ENCODE results near the gene PTAFR.

The PTAFR gene

DNA sequence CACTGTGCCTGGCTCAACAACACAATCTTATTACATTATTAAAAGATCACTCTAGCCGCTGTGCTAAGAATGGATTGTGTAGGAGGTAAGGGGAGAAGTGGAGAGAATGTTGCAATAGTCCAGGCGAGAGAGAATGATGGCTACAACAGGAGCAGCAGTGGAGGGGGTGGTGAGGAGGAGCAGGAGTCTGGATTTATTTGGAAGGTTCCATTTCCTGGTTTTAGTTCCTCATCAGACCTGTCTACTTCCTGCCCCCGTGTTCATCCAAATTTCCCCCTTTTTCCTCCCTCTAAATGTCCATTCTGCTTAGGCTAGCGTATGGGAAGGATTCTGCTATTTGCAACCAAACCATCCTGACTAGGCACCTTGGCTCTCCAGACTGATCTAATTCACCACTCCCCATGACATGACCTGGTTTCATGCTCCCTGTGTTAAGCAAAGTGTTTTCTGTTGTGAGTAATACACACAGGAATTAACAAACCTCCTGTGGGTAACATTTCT is 53.0 kb downstream of the PTAFR start:
- no peak overlapping the region for H3K27ac ChIP-seq (ENCODE audit: low read length)
- no peaks in the 10 kb centered on the region for H3K9me3 ChIP-seq (ENCODE audit: control insufficient read depth, low read depth, low read length)
- no peak overlapping the region for H3K4me3 ChIP-seq (ENCODE audit: low read length)

DNA sequence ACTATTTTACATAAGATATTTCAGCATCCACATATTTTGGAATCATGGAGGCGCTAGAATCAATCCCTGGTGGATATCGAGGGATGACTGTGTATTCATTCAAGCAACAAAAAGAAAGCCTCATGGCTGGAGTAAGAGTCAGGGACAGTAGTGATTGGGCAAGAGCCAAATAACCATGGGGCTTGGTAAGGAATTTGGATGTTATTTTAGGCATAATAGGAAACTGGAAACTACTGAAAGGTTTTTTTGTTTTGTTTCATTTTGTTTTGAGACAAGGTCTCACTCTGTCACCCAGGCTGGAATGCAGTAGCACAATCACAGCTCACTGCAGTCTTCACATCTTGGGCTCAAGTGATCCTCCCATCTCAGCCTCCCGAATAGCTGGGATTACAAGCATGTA is 54.3 kb downstream of the PTAFR start:
- Histone ChIP-seq H3K4me3 (ENCODE audit: low read length) (no peak overlapping the region), H3K27ac (ENCODE audit: low read length) (no peak overlapping the region), H3K9me3 (ENCODE audit: control insufficient read depth, low read depth, low read length) (no peaks in the 10 kb centered on the region), H3K36me3 (ENCODE audit: control insufficient read depth, low read depth, low read length) (no peaks in the 10 kb centered on the region), H3K9ac (ENCODE audit: low read length) (no peak overlapping the region), H3K27me3 (ENCODE audit: control insufficient read depth, insufficient read depth, low read length) (no peaks in the 10 kb centered on the region), H3K4me1 (ENCODE audit: control insufficient read depth, low read depth, low read length) (no peaks in the 10 kb centered on the region)

More for the DNA sequence above, 53.0 kb downstream of the PTAFR start:
- Histone ChIP-seq H3K4me1 (ENCODE audit: control insufficient read depth, low read depth, low read length) (no peaks in the 10 kb centered on the region), H3K27me3 (ENCODE audit: control insufficient read depth, insufficient read depth, low read length) (no peaks in the 10 kb centered on the region), H3K36me3 (ENCODE audit: control insufficient read depth, low read depth, low read length) (no peaks in the 10 kb centered on the region), H3K9ac (ENCODE audit: low read length) (no peak overlapping the region)

DNA sequence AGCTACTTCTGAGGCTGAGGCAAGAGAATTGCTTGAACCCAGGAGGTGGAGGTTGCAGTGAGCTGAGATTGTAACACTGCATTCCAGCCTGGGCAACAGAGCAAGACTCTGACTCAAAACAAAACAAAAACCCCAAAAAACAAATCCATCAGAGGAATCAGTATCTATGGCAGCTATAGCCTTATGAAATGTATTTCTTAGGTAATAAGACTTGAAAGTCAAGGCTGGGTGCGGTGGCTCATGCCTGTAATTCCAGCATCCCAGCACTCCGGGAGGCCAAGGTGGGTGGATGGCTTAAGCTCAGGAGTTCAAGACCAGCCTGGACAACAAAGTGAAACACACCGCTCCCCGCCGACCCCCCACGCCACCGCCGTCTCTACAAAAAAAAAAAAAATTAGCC is 56.9 kb downstream of the PTAFR start:
- Histone ChIP-seq H3K9ac (ENCODE audit: low read length) (no peak overlapping the region), H3K27me3 (ENCODE audit: control insufficient read depth, insufficient read depth, low read length) (no peaks in the 10 kb centered on the region), H3K27ac (ENCODE audit: low read length) (no peak overlapping the region), H3K9me3 (ENCODE audit: control insufficient read depth, low read depth, low read length) (no peaks in the 10 kb centered on the region), H3K36me3 (ENCODE audit: control insufficient read depth, low read depth, low read length) (no peaks in the 10 kb centered on the region), H3K4me3 (ENCODE audit: low read length) (no peak overlapping the region), H3K4me1 (ENCODE audit: control insufficient read depth, low read depth, low read length) (no peaks in the 10 kb centered on the region)

DNA sequence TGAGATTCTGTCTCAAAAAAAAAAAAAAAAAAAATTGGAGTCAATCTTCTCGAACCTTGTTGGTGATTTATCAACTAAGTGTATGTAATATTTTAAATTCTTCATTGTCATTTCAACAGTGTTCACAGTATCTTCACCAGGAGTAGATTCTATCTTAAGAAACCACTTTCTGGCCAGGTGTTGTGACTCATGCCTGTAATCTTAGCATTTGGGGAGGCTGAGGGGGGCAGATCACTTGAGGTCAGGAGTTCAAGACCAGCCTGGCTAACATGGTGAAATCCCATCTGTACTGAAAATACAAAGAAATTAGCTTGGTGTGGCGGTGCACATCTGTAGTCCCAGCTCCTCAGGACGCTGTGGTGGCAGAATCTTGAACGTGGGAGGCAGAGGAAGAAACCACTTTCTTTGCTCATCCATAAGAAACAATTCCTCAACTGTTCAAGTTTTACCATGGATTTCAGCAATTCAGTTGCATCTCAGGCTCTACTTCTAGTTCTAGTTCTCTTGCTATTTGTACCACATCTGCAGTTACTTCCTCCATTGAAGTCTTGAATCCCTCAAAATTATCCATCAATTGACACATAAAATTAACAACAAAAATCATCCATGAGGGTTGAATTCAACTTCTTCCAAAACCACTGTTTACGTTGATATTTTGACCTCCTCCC is 57.7 kb downstream of the PTAFR start:
- H3K4me3 ChIP-seq (ENCODE audit: low read length), result no peak overlapping the region
- H3K4me1 ChIP-seq (ENCODE audit: control insufficient read depth, low read depth, low read length), result no peaks in the 10 kb centered on the region
- no peak overlapping the region for H3K9ac ChIP-seq (ENCODE audit: low read length)
- H3K9me3 ChIP-seq (ENCODE audit: control insufficient read depth, low read depth, low read length), result no peaks in the 10 kb centered on the region
- no peaks in the 10 kb centered on the region for H3K27me3 ChIP-seq (ENCODE audit: control insufficient read depth, insufficient read depth, low read length)
- H3K27ac ChIP-seq (ENCODE audit: low read length), result no peak overlapping the region
- no peaks in the 10 kb centered on the region for H3K36me3 ChIP-seq (ENCODE audit: control insufficient read depth, low read depth, low read length)

DNA sequence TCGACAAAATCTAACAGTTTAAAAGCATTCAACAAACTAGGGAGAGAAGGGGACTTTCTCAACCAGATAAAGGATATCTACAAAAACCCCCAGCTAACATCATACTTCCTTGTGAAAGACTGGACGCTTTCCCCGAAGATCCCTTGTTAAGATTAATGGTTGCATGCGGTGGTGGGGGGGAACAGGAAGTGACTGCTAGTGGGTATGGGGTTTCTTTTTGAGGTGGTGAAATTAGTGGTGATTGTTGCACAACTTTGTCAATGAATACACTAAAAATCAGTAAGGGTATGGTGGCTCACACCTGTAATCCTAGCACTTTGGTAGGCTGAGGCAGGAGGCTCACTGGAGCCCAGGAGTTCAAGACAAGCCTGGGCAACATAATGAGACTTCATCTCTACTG is 61.2 kb downstream of the PTAFR start:
- H3K9me3 ChIP-seq (ENCODE audit: control insufficient read depth, low read depth, low read length), result no peaks in the 10 kb centered on the region
- H3K9ac ChIP-seq (ENCODE audit: low read length), result no peak overlapping the region
- H3K4me3 ChIP-seq (ENCODE audit: low read length), result no peak overlapping the region
- no peak overlapping the region for H3K27ac ChIP-seq (ENCODE audit: low read length)
- no peaks in the 10 kb centered on the region for H3K36me3 ChIP-seq (ENCODE audit: control insufficient read depth, low read depth, low read length)
- H3K4me1 ChIP-seq (ENCODE audit: control insufficient read depth, low read depth, low read length), result no peaks in the 10 kb centered on the region
- H3K27me3 ChIP-seq (ENCODE audit: control insufficient read depth, insufficient read depth, low read length), result no peaks in the 10 kb centered on the region

DNA sequence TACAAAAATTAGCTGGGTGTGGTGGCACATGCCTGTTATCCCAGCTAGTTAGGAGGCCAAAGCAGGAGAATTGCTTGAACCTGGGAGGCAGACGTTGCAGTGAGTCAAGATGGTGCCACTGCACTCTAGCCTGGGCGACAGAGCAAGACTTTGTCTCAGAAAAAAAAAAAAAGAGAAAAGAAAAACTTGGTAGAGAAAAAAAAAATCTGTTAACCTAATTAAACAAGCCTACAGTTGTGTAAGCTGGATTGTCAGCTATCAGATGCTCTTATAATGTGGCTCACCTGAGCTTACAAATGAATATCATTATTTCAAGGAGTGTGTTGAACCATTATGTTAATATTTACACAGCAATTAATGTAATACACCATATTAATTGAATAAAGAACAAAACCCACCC is 61.6 kb downstream of the PTAFR start:
- no peaks in the 10 kb centered on the region for H3K36me3 ChIP-seq (ENCODE audit: control insufficient read depth, low read depth, low read length)
- no peaks in the 10 kb centered on the region for H3K9me3 ChIP-seq (ENCODE audit: control insufficient read depth, low read depth, low read length)
- no peaks in the 10 kb centered on the region for H3K4me1 ChIP-seq (ENCODE audit: control insufficient read depth, low read depth, low read length)
- H3K9ac ChIP-seq (ENCODE audit: low read length), result no peak overlapping the region
- H3K27me3 ChIP-seq (ENCODE audit: control insufficient read depth, insufficient read depth, low read length), result no peaks in the 10 kb centered on the region
- no peak overlapping the region for H3K4me3 ChIP-seq (ENCODE audit: low read length)
- no peak overlapping the region for H3K27ac ChIP-seq (ENCODE audit: low read length)

DNA sequence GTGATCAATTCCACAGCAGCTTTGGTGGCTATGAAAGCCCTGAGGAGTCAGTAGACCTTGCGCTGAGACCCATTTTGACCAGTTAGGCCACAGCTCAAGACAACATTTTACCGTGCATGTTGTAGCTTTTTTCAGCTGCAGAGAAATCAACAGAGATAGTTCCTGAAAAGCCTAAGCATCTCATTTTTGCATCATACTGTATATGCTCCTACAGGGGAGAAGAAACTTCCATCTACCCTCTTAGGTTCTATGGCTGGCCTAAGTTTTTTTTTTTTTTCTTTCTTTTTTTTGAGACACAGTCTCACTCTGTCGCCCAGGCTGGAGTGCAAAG is 63.3 kb downstream of the PTAFR start:
- H3K9me3 ChIP-seq (ENCODE audit: control insufficient read depth, low read depth, low read length), result no peaks in the 10 kb centered on the region
- no peak overlapping the region for H3K27ac ChIP-seq (ENCODE audit: low read length)
- H3K9ac ChIP-seq (ENCODE audit: low read length), result no peak overlapping the region
- no peaks in the 10 kb centered on the region for H3K4me1 ChIP-seq (ENCODE audit: control insufficient read depth, low read depth, low read length)
- no peak overlapping the region for H3K4me3 ChIP-seq (ENCODE audit: low read length)
- no peaks in the 10 kb centered on the region for H3K36me3 ChIP-seq (ENCODE audit: control insufficient read depth, low read depth, low read length)
- H3K27me3 ChIP-seq (ENCODE audit: control insufficient read depth, insufficient read depth, low read length), result no peaks in the 10 kb centered on the region

DNA sequence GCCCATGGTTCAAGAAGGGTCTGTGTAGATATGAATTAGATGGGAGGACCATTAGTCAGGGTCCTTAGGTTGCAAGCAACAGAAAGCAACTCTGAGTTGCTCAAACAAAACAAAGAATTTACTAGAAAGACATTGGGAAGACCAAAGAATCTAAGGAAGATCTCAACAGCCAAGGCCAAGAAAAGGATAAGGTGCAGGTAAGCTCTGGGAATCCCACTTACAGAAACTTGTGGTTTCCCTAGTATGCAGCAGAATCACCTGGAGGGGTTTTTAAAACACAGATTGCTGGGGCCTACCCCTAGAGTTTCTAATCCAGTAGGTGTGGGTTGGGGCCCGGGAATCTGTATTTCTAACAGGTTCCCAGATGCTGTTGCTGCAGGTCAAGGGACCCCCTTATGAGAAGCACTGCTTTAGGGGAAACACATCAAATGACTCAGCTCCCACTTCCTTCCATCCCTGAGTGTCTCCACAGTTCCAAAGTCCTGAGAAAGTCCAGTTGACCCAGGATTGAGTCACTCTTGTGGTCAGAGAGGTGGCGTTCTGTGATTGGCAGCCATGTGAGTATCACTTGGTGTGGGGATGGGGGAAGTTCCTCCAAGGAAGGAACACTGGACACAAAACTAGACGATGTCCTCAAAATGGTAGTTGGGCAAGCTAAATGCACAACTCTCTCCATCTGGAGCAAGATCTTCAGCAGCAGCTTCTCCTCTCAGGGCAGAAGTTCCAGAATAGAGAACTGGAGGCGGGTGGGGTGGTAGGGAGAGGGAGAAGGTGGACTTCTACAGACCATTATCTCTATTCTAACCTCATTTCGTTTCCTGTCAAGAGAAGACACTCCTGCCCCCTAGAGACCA is 63.9 kb downstream of the PTAFR start:
- H3K4me3 ChIP-seq (ENCODE audit: low read length), result no peak overlapping the region
- no peaks in the 10 kb centered on the region for H3K4me1 ChIP-seq (ENCODE audit: control insufficient read depth, low read depth, low read length)
- H3K36me3 ChIP-seq (ENCODE audit: control insufficient read depth, low read depth, low read length), result no peaks in the 10 kb centered on the region
- no peak overlapping the region for H3K9ac ChIP-seq (ENCODE audit: low read length)
- no peaks in the 10 kb centered on the region for H3K9me3 ChIP-seq (ENCODE audit: control insufficient read depth, low read depth, low read length)
- no peaks in the 10 kb centered on the region for H3K27me3 ChIP-seq (ENCODE audit: control insufficient read depth, insufficient read depth, low read length)
- H3K27ac ChIP-seq (ENCODE audit: low read length), result no peak overlapping the region

DNA sequence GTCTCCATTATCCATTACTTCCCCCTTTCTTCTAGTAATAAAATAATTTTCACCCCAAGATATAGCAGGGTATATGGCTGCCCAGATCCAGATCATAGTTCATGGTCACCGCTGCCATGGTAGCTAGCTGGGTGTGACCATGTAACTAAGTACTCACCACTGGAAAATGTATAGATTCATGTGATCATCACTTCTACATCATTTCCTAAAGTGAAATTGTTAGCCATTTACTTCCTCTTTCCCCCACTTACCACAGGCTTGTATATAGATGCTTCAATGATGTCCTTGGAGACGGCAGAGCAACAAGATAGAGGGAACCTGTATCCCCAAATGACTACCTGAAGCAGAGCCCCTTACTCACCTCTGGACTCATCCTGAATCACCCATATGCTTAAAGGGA is 65.3 kb downstream of the PTAFR start:
- no peaks in the 10 kb centered on the region for H3K4me1 ChIP-seq (ENCODE audit: control insufficient read depth, low read depth, low read length)
- no peaks in the 10 kb centered on the region for H3K36me3 ChIP-seq (ENCODE audit: control insufficient read depth, low read depth, low read length)
- no peak overlapping the region for H3K9ac ChIP-seq (ENCODE audit: low read length)
- H3K4me3 ChIP-seq (ENCODE audit: low read length), result no peak overlapping the region
- no peaks in the 10 kb centered on the region for H3K27me3 ChIP-seq (ENCODE audit: control insufficient read depth, insufficient read depth, low read length)
- no peaks in the 10 kb centered on the region for H3K9me3 ChIP-seq (ENCODE audit: control insufficient read depth, low read depth, low read length)
- H3K27ac ChIP-seq (ENCODE audit: low read length), result no peak overlapping the region

DNA sequence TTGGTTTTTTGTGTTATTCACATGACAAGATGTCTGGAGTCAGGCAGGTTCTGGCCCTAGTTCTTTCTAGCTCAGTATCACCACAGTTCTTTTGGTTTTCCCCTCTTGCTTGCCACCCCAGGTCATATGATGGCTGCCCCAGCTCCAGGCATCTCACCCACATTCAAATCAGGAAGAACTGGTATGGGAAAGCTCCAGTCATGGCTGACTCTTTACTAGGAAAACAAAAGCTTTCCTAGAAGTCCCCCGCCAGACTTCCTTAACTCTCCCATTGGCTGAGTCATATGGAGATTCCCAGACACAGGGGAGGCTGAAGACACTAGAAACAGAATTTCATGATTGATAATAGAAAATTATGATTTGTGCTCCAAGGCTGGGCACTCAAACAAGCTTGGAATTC is 65.9 kb downstream of the PTAFR start:
- no peak overlapping the region for H3K4me3 ChIP-seq (ENCODE audit: low read length)
- H3K4me1 ChIP-seq (ENCODE audit: control insufficient read depth, low read depth, low read length), result peaks cover under 1% of the 10 kb centered on the region
- H3K27me3 ChIP-seq (ENCODE audit: control insufficient read depth, insufficient read depth, low read length), result no peaks in the 10 kb centered on the region
- no peaks in the 10 kb centered on the region for H3K36me3 ChIP-seq (ENCODE audit: control insufficient read depth, low read depth, low read length)
- H3K27ac ChIP-seq (ENCODE audit: low read length), result no peak overlapping the region
- no peaks in the 10 kb centered on the region for H3K9me3 ChIP-seq (ENCODE audit: control insufficient read depth, low read depth, low read length)
- H3K9ac ChIP-seq (ENCODE audit: low read length), result no peak overlapping the region

DNA sequence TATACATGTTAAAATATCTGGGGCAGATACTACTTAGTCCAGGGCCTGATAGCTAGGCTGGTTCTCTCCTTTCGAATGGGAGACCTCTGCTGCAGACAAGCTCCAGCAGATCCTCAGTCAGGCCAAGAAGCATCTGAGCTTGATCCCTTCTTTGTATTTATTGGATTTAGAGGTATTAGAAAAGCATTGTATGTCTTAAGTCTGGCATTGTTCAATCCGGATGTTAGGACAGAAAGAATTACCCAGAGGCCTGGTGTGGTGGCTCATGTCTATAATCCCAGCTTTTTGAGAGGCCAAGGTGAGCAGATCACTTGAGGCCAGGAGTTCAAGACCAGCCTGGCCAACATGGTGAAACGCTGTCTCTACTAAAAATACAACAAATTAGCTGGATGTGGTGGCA is 66.9 kb downstream of the PTAFR start:
- H3K4me3 ChIP-seq (ENCODE audit: low read length), result no peak overlapping the region
- no peak overlapping the region for H3K27ac ChIP-seq (ENCODE audit: low read length)
- H3K9me3 ChIP-seq (ENCODE audit: control insufficient read depth, low read depth, low read length), result no peaks in the 10 kb centered on the region
- no peak overlapping the region for H3K9ac ChIP-seq (ENCODE audit: low read length)
- H3K36me3 ChIP-seq (ENCODE audit: control insufficient read depth, low read depth, low read length), result no peaks in the 10 kb centered on the region
- H3K27me3 ChIP-seq (ENCODE audit: control insufficient read depth, insufficient read depth, low read length), result no peaks in the 10 kb centered on the region
- peaks cover 5% of the 10 kb centered on the region for H3K4me1 ChIP-seq (ENCODE audit: control insufficient read depth, low read depth, low read length)

DNA sequence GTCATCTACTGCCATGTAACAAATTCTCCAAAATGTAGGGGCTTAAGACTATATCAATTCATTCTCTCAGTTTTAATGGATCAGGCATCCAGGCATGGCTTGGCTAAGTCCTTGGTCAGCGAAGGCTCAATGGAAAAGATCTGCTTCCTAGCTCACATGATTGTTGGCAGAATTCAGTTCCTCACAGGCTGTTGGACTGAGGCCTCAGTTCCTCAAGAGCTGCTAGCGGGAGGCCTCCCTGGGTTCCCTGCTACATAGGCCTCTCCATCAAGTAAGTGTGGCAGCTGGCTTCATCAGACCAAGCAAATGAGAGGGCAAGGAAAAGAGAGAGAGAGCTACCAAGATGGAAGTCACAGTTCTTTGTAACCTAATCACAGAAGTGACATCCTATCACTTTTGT is 68.5 kb downstream of the PTAFR start:
- Histone ChIP-seq H3K4me1 (ENCODE audit: control insufficient read depth, low read depth, low read length) (peaks cover 5% of the 10 kb centered on the region), H3K9me3 (ENCODE audit: control insufficient read depth, low read depth, low read length) (no peaks in the 10 kb centered on the region), H3K36me3 (ENCODE audit: control insufficient read depth, low read depth, low read length) (no peaks in the 10 kb centered on the region), H3K9ac (ENCODE audit: low read length) (no peak overlapping the region), H3K4me3 (ENCODE audit: low read length) (no peak overlapping the region), H3K27me3 (ENCODE audit: control insufficient read depth, insufficient read depth, low read length) (no peaks in the 10 kb centered on the region), H3K27ac (ENCODE audit: low read length) (no peak overlapping the region)
